ENCODE measurements around the gene B4GALNT4. TPM values are rescaled to one million over a fixed set of nuclear protein-coding genes. Genes with fewer than 3 reads are reported as not detected.

The B4GALNT4 gene
- total and polyA plus RNA-seq, 2 of the 8 experiments (the other 6 are each of a cell fraction or from before 2014, with no cell fraction given): 40.9 to 76.3 TPM

GRCh38 chr11:396948-397548 lies 27.7 kb downstream of the B4GALNT4 start:
- no peak overlapping the region for H4K8ac ChIP-seq (ENCODE audit: extremely low read depth, insufficient read depth, low read length)
- peaks cover 10% of the 10 kb centered on the region; the same call in 1 of the 2 replicates for H3K23me2 ChIP-seq (ENCODE audit: low read depth, low read length)
- no peak overlapping the region for H3K4me2 ChIP-seq (ENCODE audit: insufficient read depth in 1 of 2, low read depth in 2 of 2, low read length in 2 of 2)
- POLR2A ChIA-PET (ENCODE audit: partially characterized antibody): interaction anchor here (0.8 to 2.7 kb wide), 9 partner anchors 9 to 115 kb away, joined by 3 to 17 read pairs (median 4); no protein-coding TSS in a partner anchor
- 97% methylated on average over 24 of the region's 43 CpGs; no CpG with 5 or more reads in 1 of the 2 experiments for WGBS, 2 experiments (ENCODE audit: extremely low coverage in 1 of 2, insufficient coverage in 1 of 2, insufficient read length in 1 of 2, insufficient replicate concordance in 2 of 2, low coverage in 1 of 2, low lambda C conversion rate in 2 of 2, missing lambda C conversion rate in 1 of 2)
- no peak overlapping the region for H2BK5ac ChIP-seq (ENCODE audit: low read depth, low read length)
- H3K9ac ChIP-seq (replicated peaks in 1 of 4; ENCODE audit: extremely low read depth in 1 of 4, low read depth in 3 of 4, low read length in 3 of 4): no peak overlapping the region
- no peak overlapping the region for H2BK20ac ChIP-seq (ENCODE audit: low read length)
- no peak overlapping the region for H4K91ac ChIP-seq (replicated peaks; ENCODE audit: insufficient read length, low read length)
- no peaks in the 10 kb centered on the region for H3K27me3 ChIP-seq (replicated peaks in 1 of 4; ENCODE audit: control insufficient read depth in 3 of 4, extremely low read depth in 1 of 4, insufficient read depth in 3 of 4, low read length in 3 of 4)
- H3K79me2 ChIP-seq (ENCODE audit: control insufficient read depth in 1 of 2, insufficient read depth in 2 of 2, low read length in 2 of 2): no peaks in the 10 kb centered on the region
- H3K23ac ChIP-seq (ENCODE audit: insufficient read length): no peak overlapping the region
- no peak overlapping the region for H2AK5ac ChIP-seq (ENCODE audit: low read depth, low read length)
- no peak for TF ChIP-seq BRCA1 (IDR thresholded peaks at IDR 0.05; ENCODE audit: low read depth, low read length)
- TF ChIP-seq CTCF (IDR thresholded peaks at IDR 0.05; ENCODE audit: control extremely low read depth in 1 of 3, insufficient read depth in 1 of 3, low read depth in 1 of 3, low read length in 3 of 3): 0 out of 4 replicates have a peak, but pooled peaks of 1 of the 3 experiments have one; percentile 15
- H3K14ac ChIP-seq (ENCODE audit: insufficient read length): no peak overlapping the region
- peaks cover 6 to 15% (median 6%) of the 10 kb centered on the region in 4 experiments; a peak in 6 of 7 replicates for H3K4me1 ChIP-seq (replicated peaks in 1 of 4; ENCODE audit: control insufficient read depth in 3 of 4, insufficient read depth in 4 of 4, low read length in 3 of 4)
- no peak overlapping the region for H4K5ac ChIP-seq (ENCODE audit: insufficient read length, low read depth, low read length)
- FAIRE-seq (no peak), DNase-seq (ENCODE audit: low read depth in 1 of 2, low spot score in 2 of 2) (no peak)
- H3K18ac ChIP-seq (ENCODE audit: extremely low read depth, low read length): no peak overlapping the region
- H2BK15ac ChIP-seq (ENCODE audit: low read length): no peak overlapping the region
- peaks cover 2 to 13% of the 10 kb centered on the region in 2 experiments for H4K20me1 ChIP-seq (replicated peaks in 1 of 2; ENCODE audit: control insufficient read depth in 1 of 2, insufficient read depth in 2 of 2, low read length in 2 of 2)
- no peak overlapping the region for H2BK120ac ChIP-seq (replicated peaks; ENCODE audit: low read depth, low read length)
- peaks cover 2% of the 10 kb centered on the region; the same call in 1 of the 2 replicates for H3K79me1 ChIP-seq (ENCODE audit: low read depth, low read length)
- CTCF ChIA-PET (ENCODE audit: partially characterized antibody): interaction anchor here (0.8 to 2.3 kb wide), 15 partner anchors 8 to 191 kb away, joined by 3 to 11 read pairs (median 3); partner anchors contain the start of gene PTDSS2
- no peak overlapping the region for H3K4me3 ChIP-seq (ENCODE audit: extremely low read depth in 1 of 4, insufficient read depth in 2 of 4, low read depth in 3 of 4, low read length in 4 of 4)
- H3K36me3 ChIP-seq (ENCODE audit: control insufficient read depth in 2 of 4, insufficient read depth in 4 of 4, low read length in 3 of 4): peaks cover 0 to 28% (median 0%) of the 10 kb centered on the region in 4 experiments; a peak in 3 of 8 replicates
- H3K9me3 ChIP-seq (ENCODE audit: insufficient read depth in 2 of 2, low read depth in 1 of 2, low read length in 1 of 2): peaks cover 0 to 9% of the 10 kb centered on the region in 2 experiments; a peak in 1 of 4 replicates
- no peak overlapping the region for H3K56ac ChIP-seq (replicated peaks; ENCODE audit: insufficient read length, low read depth, low read length)
- H2BK12ac ChIP-seq (ENCODE audit: low read depth, low read length): no peak overlapping the region
- no peak overlapping the region for H2AFZ ChIP-seq (ENCODE audit: low read length)
- no peak overlapping the region for H3K4ac ChIP-seq (replicated peaks; ENCODE audit: insufficient read length, low read depth, low read length)
- H3K27ac ChIP-seq (ENCODE audit: low read depth, low read length): no peak overlapping the region

All from H1 (cell line).